Smooth muscle cell (in vitro differentiated cells): ENCODE measurements around the gene FXYD4. TPM values are rescaled to one million over a fixed set of nuclear protein-coding genes. Genes with fewer than 3 reads are reported as not detected.

Experiments used
- DNase-seq: peaks from one replicate; lab custom pipeline; 2025; ENCODE audit not compliant: unreplicated experiment; lab: John Stamatoyannopoulos, UW
- H2AFZ ChIP-seq: fragments of 200-600 bp; sonication (generic); 2 replicates; pipeline ENCODE4 v1.6.0; 2016; ENCODE audit warnings: antibody characterized with exemption, low read depth, mild to moderate bottlenecking
- H3F3A ChIP-seq: fragments of 200-600 bp; sonication (generic); 2 replicates; pipeline ENCODE4 v1.6.0; 2017; ENCODE audit warnings: antibody characterized with exemption, low read depth
- H3K27ac ChIP-seq: fragments of 200-600 bp; sonication (generic); 2 replicates; pipeline ENCODE4 v1.5.1; 2016; ENCODE audit warnings: low read depth, mild to moderate bottlenecking
- H3K27me3 ChIP-seq: fragments of 200-600 bp; sonication (generic); 2 replicates; pipeline ENCODE4 v1.6.1; 2016; ENCODE audit warnings: low read depth, mild to moderate bottlenecking
- H3K36me3 ChIP-seq: fragments of 200-600 bp; sonication (generic); 2 replicates; pipeline ENCODE4 v1.5.1; 2016; ENCODE audit warnings: low read depth
- H3K4me1 ChIP-seq: fragments of 200-600 bp; sonication (generic); 2 replicates; pipeline ENCODE4 v1.5.1; 2016; ENCODE audit warnings: low read depth
- H3K4me2 ChIP-seq: fragments of 200-600 bp; sonication (generic); 2 replicates; pipeline ENCODE4 v1.6.0; 2016; ENCODE audit warnings: mild to moderate bottlenecking
- H3K4me3 ChIP-seq: fragments of 200-600 bp; sonication (generic); 2 replicates; pipeline ENCODE4 v1.5.1; 2016; ENCODE audit warnings: mild to moderate bottlenecking
- H3K79me2 ChIP-seq: fragments of 200-600 bp; sonication (generic); 2 replicates; pipeline ENCODE4 v1.6.0; 2016; ENCODE audit warnings: low read depth, mild to moderate bottlenecking
- H3K9ac ChIP-seq: fragments of 200-600 bp; sonication (generic); 2 replicates; pipeline ENCODE4 v1.6.0; 2016; ENCODE audit warnings: low read depth
- H3K9me3 ChIP-seq: fragments of 200-600 bp; sonication (generic); replicated peaks from 2 replicates; pipeline ENCODE4 v1.5.1; 2016; ENCODE audit warnings: low read depth
- H4K20me1 ChIP-seq: fragments of 200-600 bp; sonication (generic); 2 replicates; pipeline ENCODE4 v1.6.0; 2016; ENCODE audit warnings: low read depth
- CTCF ChIP-seq: fragments of 200-600 bp; sonication (generic); IDR thresholded peaks from 2 replicates; pipeline ENCODE4 v1.5.1; 2017; ENCODE audit warnings: borderline replicate concordance, mild to moderate bottlenecking, antibody characterized with exemption; ENCODE audit not compliant: insufficient read depth, poor library complexity, severe bottlenecking
- WGBS: methylation state at CpG from one replicate; pipeline ENCODE4 v1.1.7; 2016; ENCODE audit warnings: low lambda C conversion rate; 5-methylcytosine and 5-hydroxymethylcytosine counted together
- polyA plus RNA-seq: library from polyadenylated mRNA; unstranded; fragments of >200 nt; fragmentation: Nextera tagmentation; extraction: Ambion mirVana; gene quantifications from 2 replicates; pipeline ENCODE4 v1.2.1, GENCODE V29; 2016
- total RNA-seq: library from RNA; depleted of rRNA; stranded (reverse); fragments of >200 nt; gene quantifications from 2 replicates; pipeline ENCODE4 v1.2.3, GENCODE V29; 2014

FXYD4 gene
- total and polyA plus RNA-seq, 2 experiments from 2014 or later = not detected

- H4K20me1 ChIP-seq = no peaks in the 10 kb centered on the region
- H3K27me3 ChIP-seq = no peaks in the 10 kb centered on the region
- no peaks in the 10 kb centered on the region for H3K79me2 ChIP-seq
- no peaks in the 10 kb centered on the region for H3K9me3 ChIP-seq
- H3K36me3 ChIP-seq = no peaks in the 10 kb centered on the region
- no peak for TF ChIP-seq CTCF
- H3K4me1 ChIP-seq = peaks cover 7% of the 10 kb centered on the region
- no peak overlapping the region for H3K9ac ChIP-seq
- H3K4me2 ChIP-seq = no peak overlapping the region
- no peak overlapping the region for H2AFZ ChIP-seq
- H3F3A ChIP-seq = peaks cover 4% of the 10 kb centered on the region
- 54% methylated on average over 2 of the region's 2 CpGs for WGBS
- DNase-seq = no peak
- H3K4me3 ChIP-seq = no peak overlapping the region
- no peak overlapping the region for H3K27ac ChIP-seq
Measured at GRCh38 chr10:43354330-43354635, 17.2 kb upstream of the FXYD4 start.

GRCh38 chr10:43354879-43355380, 16.5 kb upstream of the FXYD4 start:
- no peak for DNase-seq
- peaks cover 4% of the 10 kb centered on the region for H3F3A ChIP-seq
- no peaks in the 10 kb centered on the region for H4K20me1 ChIP-seq

GRCh38 chr10:43355749-43356371, 15.6 kb upstream of the FXYD4 start:
- peaks cover 7% of the 10 kb centered on the region for H3K4me1 ChIP-seq
- H3K27me3 ChIP-seq = no peaks in the 10 kb centered on the region
- no peaks in the 10 kb centered on the region for H4K20me1 ChIP-seq
- no peak for DNase-seq
- H2AFZ ChIP-seq = no peak overlapping the region
- WGBS = 36% methylated on average over 4 of the region's 4 CpGs
- no peak for TF ChIP-seq CTCF
- H3K79me2 ChIP-seq = no peaks in the 10 kb centered on the region
- H3K9ac ChIP-seq = no peak overlapping the region
- no peaks in the 10 kb centered on the region for H3K9me3 ChIP-seq
- no peaks in the 10 kb centered on the region for H3K36me3 ChIP-seq
- peaks cover 4% of the 10 kb centered on the region for H3F3A ChIP-seq
- no peak overlapping the region for H3K4me2 ChIP-seq
- H3K27ac ChIP-seq = no peak overlapping the region
- no peak overlapping the region for H3K4me3 ChIP-seq

More at GRCh38 chr10:43354879-43355380, 16.5 kb upstream of the FXYD4 start:
- 17% methylated on average over 2 of the region's 2 CpGs for WGBS
- Histone ChIP-seq H2AFZ (no peak overlapping the region), H3K27me3 (no peaks in the 10 kb centered on the region), H3K79me2 (no peaks in the 10 kb centered on the region), H3K4me3 (no peak overlapping the region), H3K4me1 (peaks cover 7% of the 10 kb centered on the region), H3K4me2 (no peak overlapping the region), H3K27ac (no peak overlapping the region), H3K9me3 (no peaks in the 10 kb centered on the region), H3K36me3 (no peaks in the 10 kb centered on the region), H3K9ac (no peak overlapping the region)
- TF ChIP-seq CTCF = no peak

GRCh38 chr10:43360086-43360485, 11.3 kb upstream of the FXYD4 start:
- peaks cover 2% of the 10 kb centered on the region for H3K4me1 ChIP-seq
- no peaks in the 10 kb centered on the region for H4K20me1 ChIP-seq
- no peak overlapping the region for H2AFZ ChIP-seq
- H3K27ac ChIP-seq = no peak overlapping the region
- H3K4me3 ChIP-seq = no peak overlapping the region
- H3K9me3 ChIP-seq = no peaks in the 10 kb centered on the region
- H3K4me2 ChIP-seq = no peak overlapping the region
- peaks cover 1% of the 10 kb centered on the region for H3F3A ChIP-seq
- no peaks in the 10 kb centered on the region for H3K79me2 ChIP-seq
- TF ChIP-seq CTCF = no peak
- DNase-seq = no peak
- H3K9ac ChIP-seq = no peak overlapping the region
- H3K36me3 ChIP-seq = no peaks in the 10 kb centered on the region
- 84% methylated on average over 6 of the region's 6 CpGs for WGBS
- H3K27me3 ChIP-seq = no peaks in the 10 kb centered on the region
